Measurements from ENCODE around the gene SAP30.

The SAP30 gene

GRCh38 chr4:173370477-173371291 is at the start of gene SAP30:
Gene SAP30 (plus strand): TSS chr4:173370954. CDS start chr4:173371183, 229 bp downstream.
- DNase-seq (ENCODE audit: low spot score): peak; percentile 98

- no peak for DNase-seq (ENCODE audit: low spot score)
These were observed 45.6 kb upstream of the SAP30 start for GRCh38 chr4:173325007-173325736.

- DNase-seq (ENCODE audit: low spot score): no peak
These were observed 42.4 kb upstream of the SAP30 start for GRCh38 chr4:173328236-173328901.

- DNase-seq (ENCODE audit: low spot score): no peak
These were observed 40.2 kb upstream of the SAP30 start for GRCh38 chr4:173330590-173330989.

- DNase-seq (ENCODE audit: low spot score): no peak
These were observed 38.7 kb upstream of the SAP30 start for GRCh38 chr4:173332021-173332487.

- DNase-seq (ENCODE audit: low spot score): peak; percentile 38
These were observed 37.6 kb upstream of the SAP30 start for GRCh38 chr4:173332963-173333657.

- DNase-seq (ENCODE audit: low spot score): no peak
These were observed 37.1 kb upstream of the SAP30 start for GRCh38 chr4:173333658-173334084.

GRCh38 chr4:173334085-173334890 is 36.5 kb upstream of the SAP30 start, which contains the start of gene HMGB2:
Gene HMGB2 (minus strand): TSS chr4:173334358. CDS start chr4:173333649, 709 bp downstream.
- DNase-seq (ENCODE audit: low spot score): peak; percentile 99

- DNase-seq (ENCODE audit: low spot score): peak; percentile 72
These were observed 35.6 kb upstream of the SAP30 start for GRCh38 chr4:173334891-173335752.

- no peak for DNase-seq (ENCODE audit: low spot score)
These were observed 33.3 kb upstream of the SAP30 start for GRCh38 chr4:173337463-173337862.

- no peak for DNase-seq (ENCODE audit: low spot score)
These were observed 26.8 kb upstream of the SAP30 start for GRCh38 chr4:173343832-173344397.

GRCh38 chr4:173345648-173346047 is 25.1 kb upstream of the SAP30 start:
- DNase-seq (ENCODE audit: low spot score): no peak

- no peak for DNase-seq (ENCODE audit: low spot score)
These were observed 24.7 kb upstream of the SAP30 start for GRCh38 chr4:173346074-173346473.

- no peak for DNase-seq (ENCODE audit: low spot score)
These were observed 23.3 kb upstream of the SAP30 start for GRCh38 chr4:173347467-173347866.

GRCh38 chr4:173357939-173358338 is 12.8 kb upstream of the SAP30 start:
- DNase-seq (ENCODE audit: low spot score): no peak

- peak; percentile 38 for DNase-seq (ENCODE audit: low spot score)
These were observed 10.1 kb upstream of the SAP30 start for GRCh38 chr4:173360587-173361221.

GRCh38 chr4:173362666-173363065 is 8.1 kb upstream of the SAP30 start:
- DNase-seq (ENCODE audit: low spot score): no peak

- DNase-seq (ENCODE audit: low spot score): no peak
These were observed 5.3 kb upstream of the SAP30 start for GRCh38 chr4:173365359-173365996.

GRCh38 chr4:173367285-173367684 is 3.5 kb upstream of the SAP30 start:
- DNase-seq (ENCODE audit: low spot score): no peak
